Epithelial cell of prostate (primary cell): ENCODE measurements around the gene NEK2.
"Not testable (repeated sequence)": the region's sequence is repeated elsewhere in the genome, so short reads cannot be mapped to it uniquely, and the experiment has no call there.

Experiments
- DNase-seq: peaks from one replicate; pipeline ENCODE4 v3.0.0-alpha.2; 2011; ENCODE audit warnings: low read depth, low spot score
- H3K27ac ChIP-seq: fragments of 450-650 bp; 2 replicates; pipeline ENCODE4 v1.5.1; 2017; ENCODE audit warnings: mild to moderate bottlenecking

The NEK2 gene

GRCh38 chr1:211653293-211653692 lies 22.1 kb downstream of the NEK2 start:
- no peak for DNase-seq
- H3K27ac ChIP-seq: peak overlapping the region; percentile 41

GRCh38 chr1:211652371-211652770 lies 23.1 kb downstream of the NEK2 start:
- H3K27ac ChIP-seq: no peak overlapping the region
- DNase-seq: no peak

- no peak for DNase-seq
- no peak overlapping the region for H3K27ac ChIP-seq
These were observed 24.5 kb downstream of the NEK2 start for GRCh38 chr1:211650904-211651303.

DNA sequence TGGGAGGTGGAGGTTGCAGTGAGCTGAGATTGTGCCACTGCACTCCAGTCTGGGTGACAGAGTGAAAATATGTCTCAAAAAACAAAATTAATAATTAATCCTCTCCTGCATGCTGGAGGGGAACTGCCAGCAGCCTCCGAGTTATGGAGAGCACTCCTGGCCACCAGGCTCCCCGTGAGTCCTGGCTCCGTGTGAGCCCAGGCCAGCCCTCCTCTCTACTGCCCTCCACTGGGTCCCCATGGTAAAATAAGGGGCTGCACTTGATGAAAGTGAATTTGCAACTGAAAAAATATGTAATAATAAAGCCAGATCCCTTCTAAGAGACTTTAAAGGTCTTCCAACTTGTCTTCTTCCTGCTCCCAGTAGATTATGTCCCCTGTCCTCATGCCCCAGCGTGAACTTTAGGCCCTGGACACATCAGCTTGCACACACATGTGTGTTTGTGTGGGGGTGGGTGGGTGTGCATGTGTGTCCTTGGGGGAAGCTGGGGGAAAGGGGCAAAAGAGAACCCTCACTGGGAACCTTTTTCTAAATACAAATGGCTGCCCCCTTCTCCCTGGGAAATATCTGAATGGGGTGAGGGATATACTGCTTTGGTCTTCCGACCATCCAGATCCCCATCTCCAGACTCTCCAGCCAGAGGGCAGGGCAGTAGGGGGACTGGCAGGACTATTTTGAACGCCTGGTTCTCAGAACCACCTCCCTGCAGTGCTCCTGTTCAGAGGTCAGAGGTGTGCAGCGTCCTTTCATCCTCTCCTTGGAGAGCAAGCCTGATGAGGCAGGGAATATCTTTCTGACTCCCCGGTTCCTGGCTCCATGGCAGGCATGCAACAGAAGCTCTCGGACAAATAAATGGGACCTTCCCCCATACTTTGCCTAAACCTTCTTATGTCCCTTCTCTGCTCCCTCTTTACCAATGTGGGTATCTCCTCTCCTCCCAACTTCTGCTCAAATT lies 26.2 kb downstream of the NEK2 start:
- peak overlapping the region; percentile 75 for H3K27ac ChIP-seq
- DNase-seq: no peak

- DNase-seq: peak; percentile 60
- H3K27ac ChIP-seq: peak overlapping the region; percentile 75
These were observed 27.1 kb downstream of the NEK2 start for GRCh38 chr1:211648336-211648735.

- DNase-seq: no peak
- H3K27ac ChIP-seq: peak overlapping the region; percentile 75
These were observed 27.7 kb downstream of the NEK2 start for GRCh38 chr1:211647711-211648121.

DNA sequence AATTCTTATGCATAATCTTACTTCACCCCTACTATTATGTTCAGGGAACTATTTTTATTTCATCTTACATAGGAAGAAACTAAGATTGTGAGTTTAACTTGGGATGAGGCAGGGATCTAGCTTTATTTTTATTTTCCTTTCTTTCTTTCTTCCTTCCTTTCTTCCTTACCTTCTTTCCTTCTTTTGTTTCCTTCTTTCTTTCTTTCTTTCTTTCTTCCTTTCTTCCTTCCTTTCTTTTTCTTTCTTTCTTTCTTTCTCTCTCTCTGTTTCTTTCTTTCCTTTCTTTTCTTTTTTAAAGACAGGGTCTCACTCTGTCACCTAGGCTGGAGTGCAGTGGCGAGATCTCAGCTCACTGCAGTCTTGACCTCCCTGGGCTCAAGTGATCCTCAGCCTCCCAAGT lies 28.9 kb downstream of the NEK2 start:
- H3K27ac ChIP-seq: no peak overlapping the region
- no peak for DNase-seq

GRCh38 chr1:211645601-211646000 lies 29.8 kb downstream of the NEK2 start:
- DNase-seq, H3K27ac ChIP-seq: not testable (repeated sequence)

DNA sequence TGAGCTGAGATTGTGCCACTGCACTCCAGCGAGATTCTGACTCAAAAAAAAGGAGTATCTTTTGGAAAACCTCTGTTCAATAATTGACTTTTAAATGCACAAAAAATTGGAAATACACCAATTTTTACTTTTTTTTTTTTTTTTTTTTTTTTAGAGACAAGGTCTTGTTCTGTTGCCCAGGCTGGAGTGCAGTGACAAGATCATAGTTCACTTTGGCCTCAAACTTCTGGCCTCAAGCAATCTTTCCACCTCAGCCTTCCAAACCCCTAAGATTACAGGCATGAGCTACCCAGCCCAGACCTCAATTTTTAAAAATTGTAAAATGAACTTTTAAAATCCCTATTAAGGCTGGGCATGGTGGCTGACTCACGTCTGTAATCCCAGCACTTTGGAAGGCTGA lies 30.8 kb downstream of the NEK2 start:
- DNase-seq: no peak
- peak overlapping the region; percentile 69 for H3K27ac ChIP-seq

GRCh38 chr1:211643324-211644212 lies 31.9 kb downstream of the NEK2 start:
- H3K27ac ChIP-seq: peak overlapping the region; percentile 69
- no peak for DNase-seq

DNA sequence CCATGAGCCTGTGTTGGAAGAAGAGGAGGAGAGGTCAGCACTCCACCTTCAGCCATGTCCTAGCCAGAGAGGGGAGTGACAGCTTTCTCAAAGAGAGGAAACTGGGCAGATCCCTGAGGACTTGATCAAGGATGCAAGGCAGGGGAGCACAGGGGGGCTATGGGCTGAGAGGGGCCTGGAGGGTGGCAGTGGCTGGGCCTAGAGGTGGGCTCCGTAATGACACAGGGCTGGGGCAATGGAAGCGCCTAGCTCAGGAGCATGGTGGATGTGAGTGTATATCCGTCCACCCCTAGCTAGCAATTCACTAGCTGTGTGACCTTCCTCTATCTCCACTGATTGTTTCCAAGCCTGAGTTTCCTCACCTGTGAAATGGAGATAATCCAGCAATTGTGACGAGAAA lies 32.6 kb downstream of the NEK2 start:
- H3K27ac ChIP-seq: peak overlapping the region; percentile 69
- no peak for DNase-seq

- H3K27ac ChIP-seq: no peak overlapping the region
- no peak for DNase-seq
These were observed 33.5 kb downstream of the NEK2 start for GRCh38 chr1:211641942-211642341.

DNA sequence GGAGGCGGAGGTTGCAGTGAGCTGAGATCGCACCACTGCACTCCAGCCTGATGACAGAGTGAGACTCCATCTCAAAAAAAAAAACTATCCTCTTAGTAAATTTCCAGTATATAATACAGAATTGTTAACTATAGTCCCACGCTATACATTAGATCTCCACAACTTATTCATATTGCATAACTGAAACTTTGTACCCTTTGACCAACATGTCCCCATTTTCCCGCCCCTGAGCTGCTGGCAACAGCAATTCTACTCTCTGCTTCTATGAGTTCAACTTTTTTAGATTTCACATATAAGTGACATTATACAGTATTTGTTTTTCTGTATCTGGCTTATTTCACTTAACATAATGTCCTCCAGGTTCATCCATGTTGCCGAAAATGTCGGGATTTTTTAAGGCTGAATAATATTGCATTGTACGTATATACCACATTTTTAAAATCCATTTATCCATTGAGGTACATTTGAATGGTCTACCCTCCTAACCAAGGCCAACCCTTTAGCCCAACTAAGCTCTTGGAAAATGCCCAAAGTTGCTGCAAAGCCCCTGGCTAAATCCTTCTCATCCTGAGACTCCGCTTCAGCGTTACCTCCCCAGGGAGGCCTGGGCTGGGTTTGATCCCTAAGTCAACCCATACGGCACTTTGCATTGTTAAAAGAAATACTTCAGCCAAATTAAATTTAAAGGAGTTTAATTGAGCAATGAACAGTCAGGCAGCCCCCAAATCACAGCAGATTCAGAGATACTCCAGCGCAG lies 34.2 kb downstream of the NEK2 start:
- DNase-seq: no peak

DNA sequence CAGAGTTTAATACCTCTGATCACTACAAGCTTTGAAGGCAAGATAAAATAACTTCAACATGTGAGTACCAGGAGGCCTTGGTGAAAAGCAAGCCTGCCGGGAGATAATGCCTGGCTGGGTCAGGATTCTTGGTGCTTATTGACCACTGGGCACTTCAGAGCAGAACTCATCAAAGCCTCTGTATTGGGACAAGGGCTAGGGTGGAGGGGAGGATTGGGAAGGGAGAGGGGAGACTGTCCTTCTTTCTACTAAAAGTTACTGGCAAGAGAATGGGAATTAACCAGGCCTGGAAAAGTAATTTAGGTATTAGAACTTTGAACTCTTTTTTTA lies 35.2 kb downstream of the NEK2 start:
- no peak for DNase-seq
- H3K27ac ChIP-seq: no peak overlapping the region

More for the DNA sequence above, 34.2 kb downstream of the NEK2 start:
- no peak overlapping the region for H3K27ac ChIP-seq

- no peak for DNase-seq
- peak overlapping the region; percentile 4 for H3K27ac ChIP-seq
These were observed 35.7 kb downstream of the NEK2 start for GRCh38 chr1:211639475-211640300.

DNA sequence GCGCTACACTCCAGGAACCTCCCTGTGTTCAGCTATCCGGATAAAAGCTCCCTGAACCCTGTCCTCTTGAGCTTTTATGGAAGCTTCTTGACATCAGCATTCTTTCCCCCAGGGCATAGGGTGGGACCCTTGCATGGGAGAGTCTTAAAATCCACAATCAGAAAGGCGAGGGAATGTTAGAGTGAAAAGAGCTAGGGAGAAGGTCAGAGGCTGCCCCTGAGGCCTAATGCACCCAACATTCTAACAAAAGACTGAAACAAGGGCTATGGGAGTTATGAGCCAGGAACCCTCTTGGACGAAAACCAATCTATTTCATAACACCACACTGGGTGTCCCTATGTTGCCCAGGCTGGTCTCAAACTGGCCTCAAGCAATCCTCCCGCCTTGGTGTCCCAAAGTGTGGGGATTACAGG lies 36.7 kb downstream of the NEK2 start:
- no peak for DNase-seq
- peak overlapping the region; percentile 4 for H3K27ac ChIP-seq

GRCh38 chr1:211638246-211638645 lies 37.2 kb downstream of the NEK2 start:
- H3K27ac ChIP-seq: no peak overlapping the region
- no peak for DNase-seq

DNA sequence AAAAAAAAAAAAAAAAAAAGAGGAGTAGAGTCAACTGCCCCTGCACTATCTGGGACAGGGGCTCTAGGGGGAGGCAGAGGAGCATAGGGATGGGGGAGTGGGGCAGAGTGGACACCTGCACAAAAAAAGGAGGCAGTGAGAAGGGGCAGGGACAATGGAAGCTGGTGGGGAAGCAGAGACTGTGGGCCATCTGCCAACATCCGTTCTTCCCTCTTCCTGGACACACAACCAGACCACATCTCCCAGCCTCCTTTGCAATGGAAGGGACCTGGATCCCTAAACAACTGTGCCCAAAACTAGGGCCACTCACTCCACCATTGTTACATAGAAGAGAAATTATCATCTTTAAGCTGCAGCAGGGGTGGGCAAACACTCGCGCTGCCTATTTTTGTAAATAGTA lies 38.4 kb downstream of the NEK2 start:
- no peak overlapping the region for H3K27ac ChIP-seq
- no peak for DNase-seq

DNA sequence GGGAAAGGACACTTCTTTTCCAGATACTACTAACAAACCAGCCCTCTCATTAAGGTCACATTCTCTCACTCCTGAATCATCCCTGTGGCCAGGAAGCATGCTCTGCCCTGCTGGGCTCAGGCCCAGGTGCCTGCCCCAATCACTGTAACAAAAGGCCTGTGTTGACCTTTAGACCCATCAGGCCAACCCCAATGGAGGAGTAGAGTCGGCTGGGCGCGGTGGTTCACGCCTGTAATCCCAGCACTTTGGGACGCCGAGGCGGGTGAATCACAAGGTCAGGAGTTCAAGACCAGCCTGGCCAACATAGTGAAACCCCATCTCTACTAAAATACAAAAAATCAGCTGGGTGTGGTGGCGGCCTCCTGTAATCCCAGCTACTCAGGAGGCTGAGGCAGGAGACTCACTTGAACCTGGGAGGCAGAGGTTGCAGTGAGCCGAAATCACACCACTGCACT lies 38.8 kb downstream of the NEK2 start:
- not testable (repeated sequence) for H3K27ac ChIP-seq, DNase-seq
